Measurements from ENCODE around the gene TSPEAR.
"Not testable (repeated sequence)": the region's sequence is repeated elsewhere in the genome, so short reads cannot be mapped to it uniquely, and the experiment has no call there.

The TSPEAR gene

GRCh38 chr21:44702111-44702972, 9.0 kb downstream of the TSPEAR start:
- DNase-seq (ENCODE audit: low read depth in 2 of 2), result no peak

DNA sequence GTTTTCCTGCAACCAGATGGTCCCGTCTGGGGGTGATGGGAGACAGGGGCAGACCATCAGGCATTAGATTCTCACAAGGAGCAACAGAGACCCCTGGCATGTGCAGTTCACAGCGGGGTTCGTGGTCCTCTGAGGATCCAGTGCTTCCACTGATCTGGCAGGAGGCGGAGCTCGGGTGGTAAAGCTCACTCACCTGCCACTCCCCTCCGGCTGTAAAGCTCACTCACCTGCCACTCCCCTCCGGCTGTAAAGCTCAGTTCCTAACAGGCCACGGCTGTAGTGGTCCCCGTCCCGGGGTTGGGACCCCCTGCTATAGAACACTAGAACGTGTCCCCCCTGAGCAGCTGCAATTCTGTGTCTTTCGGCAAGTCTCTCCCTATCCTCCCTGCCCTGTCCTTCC, 9.8 kb downstream of the TSPEAR start:
- DNase-seq (ENCODE audit: low read depth in 2 of 2), result no peak

DNA sequence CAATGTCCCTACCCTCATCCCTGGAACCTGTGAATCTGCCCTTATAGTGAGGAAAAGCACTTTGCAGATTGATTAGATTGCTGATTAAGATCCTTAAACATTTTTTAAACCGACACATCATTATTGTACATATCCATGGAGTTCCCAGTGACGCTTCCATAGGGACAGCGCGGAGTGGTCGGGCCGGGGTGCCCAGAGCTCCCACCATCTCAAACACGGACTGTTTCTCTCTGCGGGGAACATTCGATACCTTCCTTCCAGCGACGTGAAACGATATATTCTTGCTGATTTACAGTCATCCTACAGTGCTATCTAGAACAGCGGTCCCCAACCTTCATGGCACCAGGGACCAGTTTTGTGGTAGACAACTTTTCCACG, 10.4 kb downstream of the TSPEAR start:
- no peak for DNase-seq (ENCODE audit: low read depth in 2 of 2)

DNA sequence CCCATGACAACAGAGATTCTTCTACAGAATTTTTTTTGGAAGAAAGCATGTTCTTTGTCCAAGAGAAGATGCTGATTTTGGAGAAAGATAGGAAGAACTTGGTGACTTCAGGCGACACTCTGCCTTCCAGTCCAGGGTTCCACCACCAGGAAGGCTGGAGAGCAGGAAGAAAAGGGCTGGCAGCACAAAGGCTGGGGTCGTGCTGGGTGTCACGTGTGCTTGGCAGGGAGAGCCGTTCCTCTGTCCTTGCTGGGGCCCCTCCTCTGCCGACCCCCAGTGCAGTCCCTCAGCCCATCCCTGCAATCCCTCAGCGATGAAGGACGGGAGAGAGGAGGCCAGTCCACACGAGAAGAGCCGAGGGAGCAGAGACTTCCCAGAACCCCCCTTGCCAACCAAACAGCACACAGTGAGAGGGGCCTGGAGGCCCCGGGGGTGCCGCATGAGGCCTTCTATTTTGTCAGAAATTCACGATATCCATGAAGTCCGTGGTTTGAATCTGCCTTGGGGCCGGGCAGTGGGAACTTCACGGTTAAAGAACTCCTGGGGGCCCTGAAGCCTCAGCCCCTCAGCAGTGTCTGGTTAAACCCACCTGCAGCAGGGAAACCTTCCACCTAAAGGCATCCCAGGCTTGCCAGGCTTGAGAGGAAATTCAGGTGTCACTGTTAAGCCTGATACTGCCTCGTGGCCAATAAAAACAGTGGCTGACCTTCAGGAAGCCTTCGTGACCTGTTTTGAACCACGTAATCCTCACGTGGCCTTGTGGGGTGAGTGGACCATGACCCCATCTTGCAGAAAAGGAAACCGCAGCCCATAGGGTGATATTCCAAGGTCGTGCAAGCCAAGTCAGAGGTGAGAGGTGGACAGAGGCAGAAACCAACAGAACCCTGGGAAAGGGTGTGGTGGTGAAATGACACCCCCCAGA, 11.0 kb downstream of the TSPEAR start:
- no peak for DNase-seq (ENCODE audit: low read depth in 2 of 2)

DNA sequence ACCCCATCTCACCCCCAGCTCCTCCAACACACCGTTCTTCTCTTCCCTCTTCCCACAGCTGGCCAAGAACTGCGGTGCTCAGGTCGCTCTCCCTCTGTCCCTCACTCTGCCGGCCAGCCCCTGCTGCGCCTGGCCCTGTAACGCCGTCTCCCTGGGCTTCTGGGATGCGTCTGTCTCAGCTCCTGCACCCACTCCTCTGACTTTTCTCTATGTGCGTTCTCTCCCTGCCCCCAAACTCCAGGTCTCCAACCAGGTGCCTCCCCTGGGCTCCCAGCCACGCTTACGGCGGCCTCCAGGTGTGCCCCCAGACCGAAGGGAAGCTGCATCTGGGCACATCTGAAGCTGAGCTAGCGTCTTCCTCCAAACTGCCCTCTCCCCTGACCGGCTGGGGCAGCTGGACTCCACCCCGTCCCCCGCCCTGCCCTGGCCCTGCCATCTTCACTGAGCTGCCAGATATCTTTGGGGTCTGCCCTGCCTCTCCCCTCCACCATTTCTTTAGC, 11.8 kb downstream of the TSPEAR start:
- DNase-seq (ENCODE audit: low read depth in 2 of 2), result no peak

- no peak for DNase-seq (ENCODE audit: low read depth in 2 of 2)
Observed at GRCh38 chr21:44697811-44698734, 13.3 kb downstream of the TSPEAR start.

DNA sequence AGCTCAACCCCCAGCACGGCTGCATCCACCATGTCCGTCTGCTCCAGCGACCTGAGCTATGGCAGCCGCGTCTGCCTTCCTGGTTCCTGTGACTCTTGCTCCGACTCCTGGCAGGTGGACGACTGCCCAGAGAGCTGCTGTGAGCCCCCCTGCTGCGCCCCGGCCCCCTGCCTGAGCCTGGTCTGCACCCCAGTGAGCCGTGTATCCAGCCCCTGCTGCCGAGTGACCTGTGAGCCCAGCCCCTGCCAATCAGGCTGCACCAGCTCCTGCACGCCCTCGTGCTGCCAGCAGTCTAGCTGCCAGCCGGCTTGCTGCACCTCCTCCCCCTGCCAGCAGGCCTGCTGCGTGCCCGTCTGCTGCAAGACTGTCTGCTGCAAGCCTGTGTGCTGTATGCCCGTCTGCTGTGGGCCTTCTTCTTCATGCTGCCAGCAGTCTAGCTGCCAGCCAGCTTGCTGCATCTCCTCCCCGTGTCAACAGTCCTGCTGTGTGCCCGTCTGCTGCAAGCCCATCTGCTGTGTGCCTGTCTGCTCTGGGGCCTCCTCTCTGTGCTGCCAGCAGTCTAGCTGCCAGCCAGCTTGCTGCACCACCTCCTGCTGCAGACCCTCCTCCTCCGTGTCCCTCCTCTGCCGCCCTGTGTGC, 14.1 kb downstream of the TSPEAR start, which contains the start of gene KRTAP10-12:
Gene KRTAP10-12 (plus strand): TSS at position 1 of the 639 bp plus-strand sequence. CDS start 30 bp downstream, at position 31.
- not testable (repeated sequence) for DNase-seq (ENCODE audit: low read depth in 2 of 2)

GRCh38 chr21:44696572-44696971, 14.8 kb downstream of the TSPEAR start:
- no peak for DNase-seq (ENCODE audit: low read depth in 2 of 2)

GRCh38 chr21:44695641-44696040, 15.7 kb downstream of the TSPEAR start:
- no peak for DNase-seq (ENCODE audit: low read depth in 2 of 2)

- DNase-seq (ENCODE audit: low read depth in 2 of 2), result no peak
Observed at GRCh38 chr21:44695184-44695583, 16.2 kb downstream of the TSPEAR start.

DNA sequence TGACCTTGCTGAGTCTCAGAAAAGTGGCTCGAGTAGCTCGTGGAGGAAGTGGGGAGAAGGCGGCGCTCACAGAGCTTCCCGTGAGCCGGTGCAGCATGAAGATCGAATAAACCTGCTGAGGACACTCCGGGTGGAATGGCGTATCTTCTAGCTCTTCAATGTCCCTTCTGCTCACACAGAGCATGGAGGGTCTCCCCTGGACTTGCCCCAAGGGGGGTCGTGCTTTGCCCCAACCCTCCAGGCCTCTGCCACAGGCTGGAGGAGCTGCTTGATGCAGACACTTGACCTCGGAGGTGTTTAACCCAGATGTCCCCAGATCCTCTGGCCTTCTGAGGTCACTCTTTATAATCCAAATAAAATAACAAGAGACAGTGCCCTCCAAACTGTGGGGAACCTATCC, 16.6 kb downstream of the TSPEAR start:
- no peak for DNase-seq (ENCODE audit: low read depth in 2 of 2)

DNA sequence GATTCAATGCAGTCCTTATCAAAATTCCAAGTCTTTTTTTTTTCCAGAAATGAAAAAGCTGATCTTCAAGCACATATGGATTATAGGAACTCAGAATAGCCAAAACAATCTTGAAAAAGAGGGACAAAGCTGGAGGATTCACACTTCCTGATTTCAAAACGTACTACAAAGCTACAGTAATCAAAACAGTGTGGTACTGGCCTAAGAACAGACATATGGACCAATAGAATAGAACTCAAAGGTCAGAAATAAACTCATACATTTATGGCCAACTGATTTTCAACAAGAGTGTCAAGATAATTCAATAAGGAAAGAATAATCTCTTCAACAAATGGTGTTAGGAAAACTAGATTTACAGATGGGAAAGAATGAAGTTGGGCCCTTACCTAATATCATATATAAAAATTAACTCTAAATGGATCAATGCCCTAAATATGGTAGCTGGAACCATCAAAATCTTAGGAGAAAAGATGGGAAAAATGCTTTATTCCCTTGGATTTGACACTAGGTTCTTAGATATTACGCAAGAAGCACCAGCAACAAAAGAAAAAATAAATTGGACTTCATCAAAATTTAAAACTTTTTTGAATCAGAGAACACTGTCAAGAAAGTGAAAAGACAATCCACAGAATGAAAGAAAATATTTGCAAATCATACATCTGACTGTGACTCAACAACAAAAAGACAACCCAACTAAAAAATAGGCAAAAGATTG, 18.4 kb downstream of the TSPEAR start:
- DNase-seq (ENCODE audit: low read depth in 2 of 2), result no peak

- DNase-seq (ENCODE audit: low read depth in 2 of 2), result no peak
Observed at GRCh38 chr21:44691686-44692085, 19.7 kb downstream of the TSPEAR start.

DNA sequence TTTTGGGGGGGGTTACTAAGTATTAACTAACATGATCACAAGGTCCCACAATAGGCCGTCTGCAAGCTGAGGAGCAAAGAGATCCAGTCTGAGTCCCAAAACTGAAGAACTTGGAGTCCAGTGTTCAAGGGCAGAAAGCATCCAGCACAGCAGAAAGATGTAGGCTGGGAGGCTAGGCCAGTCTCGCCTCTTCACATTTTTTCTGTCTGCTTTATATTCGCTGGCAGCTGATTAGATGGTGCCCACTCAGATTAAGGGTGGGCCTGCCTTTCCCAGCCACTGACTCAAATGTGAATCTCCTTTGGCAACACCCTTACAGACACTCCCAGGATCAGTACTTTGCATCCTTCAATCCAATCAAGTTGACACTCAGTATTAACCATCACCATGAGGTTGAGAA, 21.6 kb downstream of the TSPEAR start:
- not testable (repeated sequence) for DNase-seq (ENCODE audit: low read depth in 2 of 2)

GRCh38 chr21:44687671-44688070, 23.7 kb downstream of the TSPEAR start:
- no peak for DNase-seq (ENCODE audit: low read depth in 2 of 2)

DNA sequence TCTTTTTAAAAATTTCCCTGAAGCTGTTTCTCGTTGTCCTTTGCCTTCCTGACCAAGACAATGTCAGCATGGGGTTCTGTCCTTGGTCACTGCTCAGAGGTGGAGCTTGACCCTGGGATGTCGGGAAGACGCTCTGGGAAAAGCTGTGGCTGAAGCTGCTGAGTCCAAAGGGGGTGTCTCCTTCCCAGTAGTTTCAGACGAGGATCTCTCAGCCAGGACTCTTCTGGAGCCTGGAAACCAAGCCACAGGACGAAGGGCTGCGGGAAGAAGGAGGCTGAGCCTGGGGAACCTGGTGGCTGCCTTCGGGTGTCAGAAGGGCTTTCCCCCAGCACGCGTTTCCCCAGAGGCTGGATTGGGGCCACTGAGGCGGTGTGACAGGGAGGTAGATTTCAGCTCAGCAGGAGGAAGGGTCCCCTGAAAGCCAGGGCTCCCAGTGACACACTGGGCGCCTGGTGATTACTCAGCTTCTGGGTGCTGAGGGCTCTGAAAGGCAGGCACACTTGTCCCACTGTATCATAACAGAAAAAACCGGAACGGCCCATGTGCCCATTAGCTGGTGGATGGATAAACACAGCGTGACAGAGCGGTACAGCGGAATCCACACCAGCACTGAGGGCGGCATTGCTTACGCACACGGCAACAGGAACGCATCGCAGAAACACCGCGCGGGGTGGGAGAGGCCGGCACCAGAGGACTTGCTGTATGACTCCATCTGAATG, 24.4 kb downstream of the TSPEAR start:
- DNase-seq (ENCODE audit: low read depth in 2 of 2), result no peak

DNA sequence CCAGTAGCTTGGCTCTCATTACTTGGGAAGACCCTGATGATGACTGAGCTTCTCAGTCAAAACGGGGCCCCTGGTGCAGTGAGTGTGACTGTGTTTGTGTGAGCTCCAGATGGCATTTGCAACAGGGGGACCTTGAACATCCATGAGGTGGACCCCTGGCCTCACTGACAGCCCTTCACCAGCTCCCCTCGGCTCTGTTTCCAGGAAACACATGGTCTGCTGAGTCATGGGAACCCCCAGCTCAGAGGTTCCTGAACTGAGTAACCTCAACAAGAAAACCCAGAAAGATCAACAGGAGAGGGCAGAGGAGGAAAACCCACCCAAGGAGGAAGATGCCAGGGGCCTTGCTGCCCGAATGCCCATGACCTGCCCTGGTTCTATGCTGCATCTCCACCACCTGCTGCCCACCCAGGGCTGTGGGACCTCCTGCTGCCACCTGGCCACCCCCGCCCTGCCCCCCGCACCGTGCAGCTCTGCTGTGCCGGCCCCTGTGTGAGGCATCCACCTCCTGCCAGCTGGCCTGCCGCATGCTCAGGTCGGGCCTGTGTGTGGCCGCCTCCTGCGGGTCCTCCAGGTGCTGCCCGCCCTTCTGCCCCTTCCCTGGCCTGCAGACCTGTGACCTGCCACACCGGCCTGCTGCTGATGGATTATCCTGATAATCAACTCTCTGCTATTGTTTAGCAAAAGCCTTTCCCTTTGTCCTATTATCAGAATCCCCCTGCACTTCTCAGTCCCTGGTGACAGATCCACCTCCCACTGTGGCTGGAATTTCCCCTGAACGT, 25.2 kb downstream of the TSPEAR start:
- DNase-seq (ENCODE audit: low read depth in 2 of 2), result no peak

DNA sequence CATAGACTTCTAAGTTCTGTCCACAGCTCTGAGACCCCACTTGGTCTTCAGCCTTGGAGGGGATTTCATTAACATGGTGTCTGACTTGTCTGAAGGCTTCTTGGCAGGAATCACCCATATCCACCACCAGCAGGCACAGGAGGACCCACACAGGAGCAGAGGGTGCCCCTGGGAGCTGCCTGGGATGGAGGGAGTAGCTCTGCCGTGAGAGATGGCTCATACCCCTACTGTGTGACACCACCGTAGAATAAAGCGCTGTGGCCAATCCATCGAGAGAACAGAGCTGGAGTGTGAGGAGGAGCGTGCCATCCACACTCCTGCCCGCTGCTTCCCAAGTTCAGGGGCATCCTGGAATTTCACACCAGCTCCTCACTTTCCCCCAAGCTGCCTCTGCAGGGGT, 26.3 kb downstream of the TSPEAR start:
- not testable (repeated sequence) for DNase-seq (ENCODE audit: low read depth in 2 of 2)

DNA sequence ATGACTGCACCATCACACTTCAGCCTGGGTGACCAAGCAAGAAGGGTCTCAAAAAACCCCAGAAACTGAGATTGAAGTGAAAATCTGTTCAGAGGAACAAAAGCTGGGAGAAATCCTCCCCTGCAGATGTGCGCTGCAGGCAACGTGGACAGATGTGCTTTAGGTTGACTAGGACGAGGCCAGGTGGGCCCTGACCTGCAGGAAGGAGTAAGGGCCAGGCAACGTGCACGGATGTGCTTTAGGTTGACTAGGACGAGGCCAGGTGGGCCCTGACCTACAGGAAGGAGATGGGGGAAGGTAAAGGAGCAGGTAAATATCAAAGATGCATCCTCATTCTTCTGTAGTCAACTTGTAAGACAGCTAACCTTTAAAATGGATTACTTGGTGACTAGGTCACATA, 26.9 kb downstream of the TSPEAR start:
- DNase-seq (ENCODE audit: low read depth in 2 of 2), result no peak

Measured in stimulated activated CD8-positive, alpha-beta memory T cell treated with anti-CD3 and anti-CD28 coated beads, Interleukin-2, amount 100 ng/mL, for 1 hour (primary cell).